GM18507 (cell line): ENCODE data around the gene SUB1.
A peak's percentile ranks its signal among the peaks of the same experiment; 100 is the strongest.
"Not testable (repeated sequence)": the region's sequence is repeated elsewhere in the genome, so short reads cannot be mapped to it uniquely, and the experiment has no call there.

Experiments
- DNase-seq: peaks from one replicate; pipeline ENCODE4 v3.0.0; 2011; ENCODE audit warnings: low read depth; ENCODE audit not compliant: insufficient read length; ENCODE audit errors: extremely low spot score
- FAIRE-seq: peaks from 2 replicates; lab custom pipeline; 2011; peaks lifted over from hg19 to GRCh38; lab: Jason Lieb, UNC

The SUB1 gene

DNA sequence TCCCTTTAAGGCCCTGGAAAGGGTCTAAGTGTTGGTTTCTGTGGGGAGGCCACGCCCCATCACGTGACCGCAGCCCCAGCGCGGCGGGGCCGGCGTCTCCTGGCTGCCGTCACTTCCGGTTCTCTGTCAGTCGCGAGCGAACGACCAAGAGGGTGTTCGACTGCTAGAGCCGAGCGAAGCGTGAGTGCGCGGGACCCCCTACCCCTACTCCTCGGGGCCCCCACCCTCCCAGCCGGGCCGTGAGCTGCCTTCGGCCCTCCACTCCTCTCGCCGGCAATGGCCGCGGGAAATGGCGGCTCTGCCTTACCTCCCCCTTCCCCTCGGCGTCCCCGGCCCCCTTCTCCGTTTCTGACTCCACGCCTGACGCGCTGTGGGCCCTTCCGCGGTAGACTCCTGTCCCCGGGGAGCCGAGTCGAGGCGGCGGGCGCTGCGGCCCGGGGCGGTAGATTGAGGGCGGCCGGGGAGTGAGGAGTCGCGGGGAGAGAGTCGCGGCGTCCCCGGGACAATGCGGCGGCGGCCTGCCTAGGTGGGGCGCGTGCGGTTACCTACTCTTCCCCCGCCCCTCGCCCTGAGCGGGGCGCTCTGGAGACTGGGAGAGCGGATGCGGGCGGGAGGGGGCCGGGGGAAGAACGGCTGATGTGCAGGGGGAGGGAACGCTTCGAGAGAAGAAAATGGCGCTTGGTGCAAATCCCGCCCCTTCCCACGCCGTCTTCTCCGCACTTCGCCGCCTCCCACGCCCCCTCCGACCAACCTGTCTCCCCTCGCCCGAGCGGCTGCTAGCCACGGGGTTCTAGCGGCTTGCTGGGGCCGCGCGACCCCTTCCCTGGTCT is at the start of gene SUB1:
SUB1 (plus strand) TSS at position 112 of the 830 bp plus-strand sequence. CDS start 2,956 bp downstream, outside the sequence.
- peak; percentile 88 for FAIRE-seq
- DNase-seq = peak; percentile 75

- no peak for FAIRE-seq
- DNase-seq = no peak
These were observed 49.1 kb upstream of the SUB1 start for GRCh38 chr5:32536246-32536645.

DNA sequence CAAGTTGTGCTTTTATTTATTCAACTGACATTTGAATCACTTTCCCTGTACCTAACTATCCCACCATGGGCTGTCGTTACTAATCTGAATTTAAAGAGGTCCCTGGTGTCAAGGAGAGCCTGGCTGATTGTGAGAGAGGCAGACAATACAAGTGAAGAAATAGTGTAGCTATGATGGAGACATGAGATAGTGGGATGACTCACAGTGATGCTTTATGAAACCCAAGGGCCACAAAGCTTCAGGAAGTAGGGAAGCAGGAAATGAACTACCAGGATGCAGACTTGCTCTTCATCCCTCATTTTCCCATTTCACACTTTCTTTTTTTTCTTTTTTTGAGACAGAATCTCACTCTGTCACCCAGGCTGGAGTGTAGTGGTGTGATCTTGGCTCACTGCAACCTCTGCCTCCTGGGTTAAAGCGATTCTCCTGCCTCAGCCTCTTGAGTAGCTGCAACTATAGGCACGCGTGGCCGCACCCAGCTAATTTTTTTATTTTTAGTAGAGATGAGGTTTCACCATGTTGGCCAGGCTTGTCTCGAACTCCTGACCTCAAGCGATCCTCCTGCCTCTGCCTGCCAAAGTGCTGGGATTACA is 47.8 kb upstream of the SUB1 start:
- peak; percentile 15 for FAIRE-seq
- DNase-seq = not testable (repeated sequence)

GRCh38 chr5:32538031-32538547 is 47.3 kb upstream of the SUB1 start:
- DNase-seq = peak; percentile 30

GRCh38 chr5:32539981-32540845 is 45.1 kb upstream of the SUB1 start:
- FAIRE-seq (no peak), DNase-seq (no peak)

More at GRCh38 chr5:32538031-32538547, 47.3 kb upstream of the SUB1 start:
- peak; percentile 80 for FAIRE-seq

- DNase-seq (no peak), FAIRE-seq (no peak)
These were observed 44.1 kb upstream of the SUB1 start for GRCh38 chr5:32541241-32541640.

DNA sequence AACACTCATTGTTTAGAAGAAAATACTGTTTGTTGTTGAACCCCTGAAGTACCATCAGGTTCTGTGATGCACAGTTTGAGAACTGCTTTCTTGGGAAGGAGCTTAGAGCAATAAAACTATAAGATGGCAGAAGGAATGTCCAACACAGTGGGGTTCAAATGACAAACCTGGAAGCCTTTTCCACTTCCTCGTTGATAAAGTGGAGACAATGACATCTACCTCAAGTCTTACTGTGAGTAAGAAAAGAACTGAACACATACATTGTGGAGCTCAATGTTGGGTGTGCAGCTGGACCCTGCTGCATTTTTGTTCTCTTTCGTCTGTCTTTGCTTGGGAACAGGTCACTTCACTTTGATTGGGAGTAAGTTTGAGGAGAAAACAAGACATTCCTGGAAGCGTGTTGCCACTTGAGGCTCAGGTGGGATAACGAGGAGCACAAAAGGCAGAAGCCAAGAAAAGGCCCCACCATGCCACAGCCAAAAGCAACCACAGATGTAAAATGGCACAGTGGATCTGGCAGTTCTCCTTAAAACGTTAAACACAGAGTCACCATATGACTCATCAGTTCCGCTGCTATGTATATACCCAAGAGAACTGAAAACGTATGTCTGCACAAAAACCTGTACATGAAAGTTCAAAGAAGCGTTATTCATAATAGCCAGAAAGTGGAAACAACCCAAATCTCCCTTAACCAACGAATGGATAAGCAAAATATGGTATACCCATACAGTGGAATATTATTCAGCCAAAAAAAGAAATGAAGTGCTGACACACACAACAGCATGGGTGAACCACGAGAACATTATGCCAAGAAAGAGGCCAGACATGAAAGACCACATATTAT is 42.9 kb upstream of the SUB1 start:
- FAIRE-seq (peak; percentile 97), DNase-seq (no peak)

DNA sequence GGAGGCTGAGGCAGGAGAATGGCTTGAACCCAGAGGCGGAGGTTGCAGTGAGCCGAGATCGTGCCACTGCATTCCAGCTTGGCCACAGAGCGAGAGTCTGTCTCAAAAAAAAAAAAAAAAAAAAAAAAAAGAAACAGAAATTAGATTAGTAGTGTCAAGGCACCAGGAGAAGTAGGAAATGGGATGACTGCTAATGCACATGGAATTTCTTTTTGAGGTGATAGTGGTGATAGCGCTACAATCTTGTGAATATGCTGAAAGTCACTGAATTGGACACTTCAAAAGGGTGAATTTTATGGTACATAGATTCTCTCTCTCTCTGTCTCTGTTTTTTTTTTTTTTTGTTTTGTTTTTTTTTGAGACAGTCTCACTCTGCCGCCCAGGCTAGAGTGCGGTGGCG is 42.1 kb upstream of the SUB1 start:
- FAIRE-seq (no peak), DNase-seq (no peak)

- FAIRE-seq = no peak
- DNase-seq = no peak
These were observed 40.1 kb upstream of the SUB1 start for GRCh38 chr5:32545102-32545800.

DNA sequence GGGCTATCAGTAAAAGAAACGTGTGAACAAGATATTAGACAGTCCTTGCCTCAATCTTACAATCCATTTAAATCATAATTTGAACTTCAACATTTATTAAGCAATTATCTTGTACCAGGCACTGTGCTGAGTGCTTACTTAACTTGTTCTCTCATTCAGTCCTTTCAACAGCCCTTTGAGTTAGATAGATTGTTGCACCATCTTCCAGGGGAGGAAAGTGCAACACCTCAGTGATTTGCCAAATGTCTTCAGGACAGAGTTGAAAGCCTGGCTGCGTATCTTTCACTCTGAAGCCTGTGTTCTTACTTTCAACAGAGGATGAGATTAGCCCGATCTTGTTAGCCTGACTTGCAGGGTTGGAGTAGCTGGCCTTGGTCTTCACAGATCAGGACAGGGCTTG is 34.2 kb upstream of the SUB1 start:
- FAIRE-seq = no peak
- DNase-seq = no peak

DNA sequence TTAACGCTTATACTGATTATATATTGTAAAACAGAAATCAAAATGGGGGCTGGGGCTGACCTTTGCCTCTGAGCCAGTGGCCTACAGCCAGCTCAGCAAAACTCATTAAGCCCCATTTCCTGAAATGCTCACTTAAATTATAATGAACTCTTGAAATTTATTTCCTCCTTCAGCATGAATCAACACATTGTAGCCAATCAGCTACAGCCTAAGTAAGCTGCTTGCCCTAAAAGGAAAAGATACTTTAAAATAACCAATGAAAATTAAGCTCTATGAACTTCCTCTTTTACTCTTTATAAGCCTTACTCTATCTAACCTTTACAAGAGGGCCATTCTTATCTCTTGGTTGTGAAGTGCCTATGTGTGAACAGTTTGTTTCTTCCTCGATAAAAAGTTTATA is 33.5 kb upstream of the SUB1 start:
- FAIRE-seq (no peak), DNase-seq (no peak)

DNA sequence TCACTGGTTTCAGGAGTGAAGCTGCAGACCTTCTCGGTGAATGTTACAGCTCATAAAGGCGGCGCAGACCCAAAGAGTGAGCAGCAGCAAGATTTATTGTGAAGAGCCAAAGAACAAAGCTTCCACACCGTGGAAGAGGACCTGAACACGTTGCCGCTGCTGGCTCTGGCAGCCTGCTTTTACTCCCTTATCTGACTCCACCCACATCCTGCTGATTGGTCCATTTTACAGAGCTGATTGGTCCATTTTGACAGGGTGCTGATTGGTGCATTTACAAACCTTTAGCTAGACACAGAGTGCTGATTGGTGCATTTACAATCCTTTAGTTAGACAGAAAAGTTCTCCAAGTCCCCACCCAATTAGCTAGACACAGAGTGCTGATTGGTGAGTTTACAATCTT is 32.9 kb upstream of the SUB1 start:
- not testable (repeated sequence) for DNase-seq, FAIRE-seq

- DNase-seq (no peak), FAIRE-seq (no peak)
These were observed 32.4 kb upstream of the SUB1 start for GRCh38 chr5:32552936-32553335.

GRCh38 chr5:32554181-32554780 is 31.1 kb upstream of the SUB1 start:
- not testable (repeated sequence) for FAIRE-seq, DNase-seq

DNA sequence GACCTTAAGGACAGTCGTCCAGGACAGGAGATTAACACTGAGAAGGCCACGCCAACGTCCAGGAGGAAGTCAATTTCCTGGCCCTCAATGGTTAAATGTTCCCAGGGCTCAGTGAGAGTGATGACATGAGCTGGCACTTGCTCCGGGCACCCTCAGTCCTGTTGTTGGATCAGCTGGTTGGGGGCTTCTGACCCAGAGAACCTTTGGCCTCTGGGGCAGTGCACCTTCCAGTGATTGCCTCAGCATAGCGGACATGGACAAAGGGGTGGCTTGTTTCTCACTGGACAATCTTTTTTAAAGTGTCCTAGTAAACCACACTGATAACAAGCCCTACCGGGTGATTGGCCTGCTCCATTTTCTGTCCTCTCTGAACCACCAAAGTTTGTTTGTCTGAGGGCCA is 28.8 kb upstream of the SUB1 start:
- FAIRE-seq, DNase-seq: not testable (repeated sequence)

DNA sequence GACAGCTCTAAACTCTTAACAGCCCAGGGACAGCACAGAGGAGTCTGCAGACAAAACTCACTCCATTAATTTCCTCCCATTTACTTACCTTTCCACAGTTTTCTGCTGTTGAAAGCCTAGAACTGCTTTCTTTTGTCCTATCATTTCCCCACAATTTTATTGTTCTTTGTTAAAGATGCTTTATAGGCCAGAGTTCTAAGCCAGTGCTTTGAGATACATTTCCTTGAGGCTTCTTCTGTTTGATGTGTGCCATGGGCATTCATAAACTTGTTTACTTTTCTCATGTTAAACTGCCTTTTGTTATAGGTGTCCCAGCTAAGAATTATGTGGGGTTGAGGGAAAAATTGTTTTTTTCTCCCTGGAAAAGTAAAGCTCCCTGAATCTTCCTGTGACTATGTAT is 25.9 kb upstream of the SUB1 start:
- FAIRE-seq = no peak
- no peak for DNase-seq

GRCh38 chr5:32559921-32560320 is 25.4 kb upstream of the SUB1 start:
- FAIRE-seq (no peak), DNase-seq (no peak)

- DNase-seq = no peak
- no peak for FAIRE-seq
These were observed 23.3 kb upstream of the SUB1 start for GRCh38 chr5:32562056-32562455.
